GM19463 (cell line): Measurements from ENCODE around the gene ZBTB44.
A peak's percentile ranks its signal among the peaks of the same experiment; 100 is the strongest.
"Not testable (repeated sequence)": the region's sequence is repeated elsewhere in the genome, so short reads cannot be mapped to it uniquely, and the experiment has no call there.

Experiments
- ATAC-seq: cut with Tn5 transposase; IDR thresholded peaks from one replicate; pipeline ENCODE4 v1.9.1; 2021; ENCODE audit warnings: mild to moderate bottlenecking, moderate library complexity; ENCODE audit not compliant: unreplicated experiment

Gene ZBTB44

GRCh38 chr11:130251763-130252162 is 63.0 kb downstream of the ZBTB44 start:
- ATAC-seq: not testable (repeated sequence)

GRCh38 chr11:130249929-130250328 is 64.8 kb downstream of the ZBTB44 start:
- ATAC-seq: peak; percentile 6

- peak; percentile 83 for ATAC-seq
Measured at GRCh38 chr11:130249371-130249770, 65.3 kb downstream of the ZBTB44 start.

- no peak for ATAC-seq
Measured at GRCh38 chr11:130247319-130247718, 67.4 kb downstream of the ZBTB44 start.

GRCh38 chr11:130246738-130247137 is 68.0 kb downstream of the ZBTB44 start:
- ATAC-seq: no peak

GRCh38 chr11:130246270-130246669 is 68.4 kb downstream of the ZBTB44 start:
- no peak for ATAC-seq

- not testable (repeated sequence) for ATAC-seq
Measured at GRCh38 chr11:130245375-130245774, 69.3 kb downstream of the ZBTB44 start.

GRCh38 chr11:130244848-130245247 is 69.9 kb downstream of the ZBTB44 start:
- no peak for ATAC-seq

- peak; percentile 90 for ATAC-seq
Measured at GRCh38 chr11:130243816-130244215, 70.9 kb downstream of the ZBTB44 start.

- no peak for ATAC-seq
Measured at GRCh38 chr11:130241713-130242112, 73.0 kb downstream of the ZBTB44 start.

GRCh38 chr11:130237282-130238006 is 77.3 kb downstream of the ZBTB44 start:
- ATAC-seq: peak; percentile 61

- ATAC-seq: no peak
Measured at GRCh38 chr11:130234315-130234714, 80.4 kb downstream of the ZBTB44 start.

GRCh38 chr11:130233888-130234287 is 80.8 kb downstream of the ZBTB44 start:
- ATAC-seq: not testable (repeated sequence)

- ATAC-seq: not testable (repeated sequence)
Measured at GRCh38 chr11:130233486-130233885, 81.2 kb downstream of the ZBTB44 start.

GRCh38 chr11:130227373-130227772 is 87.3 kb downstream of the ZBTB44 start:
- no peak for ATAC-seq

GRCh38 chr11:130223291-130223971 is 91.3 kb downstream of the ZBTB44 start:
- ATAC-seq: no peak

- no peak for ATAC-seq
Measured at GRCh38 chr11:130220311-130221035, 94.2 kb downstream of the ZBTB44 start.

- ATAC-seq: no peak
Measured at GRCh38 chr11:130219148-130219547, 95.6 kb downstream of the ZBTB44 start.

GRCh38 chr11:130218501-130219070 is 96.1 kb downstream of the ZBTB44 start:
- no peak for ATAC-seq

- no peak for ATAC-seq
Measured at GRCh38 chr11:130217133-130218031, 97.3 kb downstream of the ZBTB44 start.
